Activated T-cell treated with anti-CD3 and anti-CD28 coated beads for 48 hours (primary cell): ENCODE data around the gene EDARADD.
"Not testable (repeated sequence)": the region's sequence is repeated elsewhere in the genome, so short reads cannot be mapped to it uniquely, and the experiment has no call there.

Experiments used
- DNase-seq: peaks from one replicate; pipeline ENCODE4 v3.0.0-alpha.2; 2020; ENCODE audit warnings: low read depth

Gene EDARADD

DNA sequence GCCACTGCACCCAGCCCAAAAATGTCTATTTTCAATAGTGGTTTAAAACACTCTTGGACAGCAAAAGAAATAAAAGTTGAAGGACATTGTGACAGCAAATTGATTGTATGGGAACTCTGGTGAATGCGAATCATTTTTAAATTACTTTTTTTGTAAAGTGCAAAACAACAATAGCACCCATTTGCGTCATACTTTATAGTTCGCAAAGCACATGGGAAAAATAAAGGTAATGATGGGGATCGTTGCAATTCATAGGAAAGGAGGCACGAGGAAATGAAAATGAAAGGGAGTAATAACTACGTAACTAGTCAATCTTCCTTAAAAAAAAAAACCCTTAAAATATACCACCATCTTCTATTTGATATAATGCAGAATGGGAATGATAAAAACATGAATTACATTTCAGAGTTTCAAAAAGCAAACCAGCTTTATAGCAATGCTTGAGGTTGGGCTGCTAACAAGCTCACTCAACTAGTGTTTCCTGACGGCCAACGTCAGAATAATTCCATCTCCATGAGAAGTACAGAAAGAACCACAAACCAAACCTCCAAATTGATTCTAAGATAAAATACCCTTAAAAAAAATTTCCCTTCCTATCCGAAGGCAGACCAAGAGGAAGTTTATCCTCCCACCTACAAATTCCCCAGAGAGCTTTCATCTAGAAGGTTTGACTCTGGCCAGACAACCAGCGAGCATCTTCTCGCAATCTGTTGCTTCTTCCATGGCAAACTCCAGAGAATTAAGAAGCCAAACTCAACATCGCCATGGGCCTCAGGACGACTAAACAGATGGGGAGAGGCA is at the start of gene EDARADD:
Gene EDARADD (plus strand): TSS at position 606 of the 801 bp plus-strand sequence. CDS start 159 bp downstream, at position 765.
- no peak for DNase-seq

DNA sequence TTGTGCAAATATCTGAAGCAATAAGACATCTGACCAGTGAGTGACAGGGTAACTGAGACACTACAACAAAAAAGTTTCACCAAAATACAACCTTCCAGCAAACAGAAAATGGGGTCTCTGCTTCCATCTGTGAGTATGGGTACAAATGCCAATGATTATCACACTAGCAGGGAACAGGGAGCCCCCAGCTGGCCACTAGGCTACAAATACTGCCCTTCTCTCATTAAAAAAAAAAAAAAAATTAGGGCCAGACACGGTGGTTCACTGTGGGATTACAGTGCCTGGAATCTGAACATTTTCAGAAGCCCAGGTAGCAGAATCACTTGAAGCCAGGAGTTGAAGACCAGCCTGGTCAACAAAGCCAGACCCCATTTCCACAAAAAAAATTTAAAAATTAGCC is 48.4 kb upstream of the EDARADD start:
- no peak for DNase-seq

DNA sequence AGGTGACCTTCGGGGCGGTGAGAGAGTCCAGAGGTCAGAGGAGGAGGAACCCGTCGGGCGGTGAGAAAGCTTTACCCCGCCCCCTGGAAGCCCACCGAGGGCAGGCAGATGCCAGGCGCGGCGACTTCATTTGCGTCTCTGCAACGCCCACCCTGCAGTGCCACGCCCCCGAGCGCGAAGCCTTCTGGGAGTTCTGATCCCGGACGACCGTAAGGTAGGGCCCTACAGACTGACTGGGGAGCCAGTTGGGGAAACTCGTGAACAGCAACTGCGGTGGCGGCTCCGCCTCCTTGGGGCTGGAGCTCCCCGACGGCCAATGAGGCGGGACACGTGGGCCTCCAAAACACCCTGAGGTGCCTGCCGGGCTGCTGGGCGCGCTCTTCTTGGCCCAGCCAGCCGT is 46.0 kb upstream of the EDARADD start:
- no peak for DNase-seq

DNA sequence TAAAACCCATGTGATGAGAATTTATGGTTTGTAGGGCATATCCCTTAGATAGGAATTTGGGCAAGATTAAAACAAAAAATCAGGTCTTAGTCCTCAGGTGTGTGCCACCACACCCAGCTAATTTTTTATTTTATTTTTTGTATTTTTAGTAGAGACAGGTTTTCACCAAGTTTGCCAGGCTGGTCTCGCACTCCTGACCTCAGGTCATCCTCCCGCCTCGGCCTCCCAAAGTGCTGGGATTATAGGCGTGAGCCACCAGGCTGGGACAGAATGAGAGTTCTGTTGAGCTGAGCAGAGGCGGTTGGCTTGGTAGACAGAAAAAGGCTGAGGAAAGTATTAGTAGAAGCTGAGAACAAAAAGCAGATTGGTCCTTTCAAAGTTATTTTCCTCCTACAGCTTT is 43.8 kb upstream of the EDARADD start:
- no peak for DNase-seq

DNA sequence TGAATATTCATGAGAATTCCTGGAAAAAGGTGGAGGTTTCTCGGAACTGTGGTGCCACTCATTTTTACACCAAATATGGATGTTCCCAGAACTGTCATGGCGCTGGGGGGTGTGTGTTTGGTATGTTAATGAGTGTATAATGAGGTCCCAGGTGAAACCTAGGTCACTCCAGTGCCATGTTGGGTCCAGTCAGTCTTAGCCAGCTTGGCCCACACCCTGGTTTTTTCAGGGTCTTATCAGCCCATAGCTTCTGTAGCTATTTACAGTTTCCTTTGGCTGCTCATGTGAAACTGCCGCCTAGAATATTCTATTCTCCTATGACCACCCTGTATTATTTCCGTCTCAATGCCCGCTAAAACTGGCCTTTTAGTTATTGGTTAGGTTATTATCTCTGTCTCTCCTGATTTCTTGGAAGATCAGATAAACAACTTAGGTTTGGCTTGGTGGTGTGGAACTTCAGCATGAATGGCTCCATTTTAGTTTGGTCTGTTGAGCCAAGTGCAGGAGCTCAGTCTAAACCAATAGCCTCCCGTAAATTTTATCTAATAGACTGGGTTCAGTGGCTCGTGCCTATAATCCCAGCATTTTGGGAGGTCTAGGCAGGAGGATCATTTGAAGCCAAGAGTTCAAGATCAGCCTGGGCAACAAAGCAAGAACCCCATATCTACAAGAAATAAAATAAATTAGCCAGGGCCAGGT is 42.1 kb upstream of the EDARADD start:
- DNase-seq, result no peak

DNA sequence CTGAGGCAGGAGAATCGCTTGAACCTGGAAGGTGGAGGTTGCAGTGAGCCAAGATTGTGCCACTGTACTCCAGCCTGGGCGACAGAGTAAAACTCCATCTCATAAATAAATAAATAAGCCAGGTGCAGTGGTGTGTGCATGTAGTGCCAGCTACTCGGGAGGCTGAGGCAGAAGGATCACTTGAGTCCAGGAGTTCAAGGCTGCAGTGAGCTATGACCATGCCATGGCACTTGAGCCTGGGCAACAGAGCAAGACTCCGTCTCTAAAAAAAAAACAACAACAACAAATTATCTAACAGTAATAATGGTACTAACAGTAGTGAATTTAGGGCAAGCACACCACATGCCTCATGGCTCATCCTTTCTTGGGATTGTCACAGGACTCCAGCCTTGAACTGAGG is 41.3 kb upstream of the EDARADD start:
- DNase-seq, result not testable (repeated sequence)

DNA sequence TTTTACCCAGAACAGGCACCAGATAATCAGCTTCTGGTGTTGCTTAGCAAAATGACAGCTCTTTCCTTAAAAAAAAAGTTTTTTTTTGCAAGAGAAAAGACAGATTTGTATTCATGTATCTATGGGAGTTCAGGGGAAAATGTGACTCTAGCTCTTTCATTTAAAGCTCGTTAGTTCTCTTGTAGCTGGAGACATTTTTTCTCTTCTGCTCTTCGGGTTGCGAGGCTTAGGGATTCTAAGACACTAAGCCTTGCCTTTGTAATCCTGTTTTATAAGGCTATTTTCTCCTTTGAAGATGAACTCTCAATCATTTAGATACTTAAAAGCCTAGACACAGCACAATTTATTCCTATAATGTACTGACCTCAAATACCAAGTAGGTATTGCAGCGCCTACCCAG is 40.3 kb upstream of the EDARADD start:
- no peak for DNase-seq

DNA sequence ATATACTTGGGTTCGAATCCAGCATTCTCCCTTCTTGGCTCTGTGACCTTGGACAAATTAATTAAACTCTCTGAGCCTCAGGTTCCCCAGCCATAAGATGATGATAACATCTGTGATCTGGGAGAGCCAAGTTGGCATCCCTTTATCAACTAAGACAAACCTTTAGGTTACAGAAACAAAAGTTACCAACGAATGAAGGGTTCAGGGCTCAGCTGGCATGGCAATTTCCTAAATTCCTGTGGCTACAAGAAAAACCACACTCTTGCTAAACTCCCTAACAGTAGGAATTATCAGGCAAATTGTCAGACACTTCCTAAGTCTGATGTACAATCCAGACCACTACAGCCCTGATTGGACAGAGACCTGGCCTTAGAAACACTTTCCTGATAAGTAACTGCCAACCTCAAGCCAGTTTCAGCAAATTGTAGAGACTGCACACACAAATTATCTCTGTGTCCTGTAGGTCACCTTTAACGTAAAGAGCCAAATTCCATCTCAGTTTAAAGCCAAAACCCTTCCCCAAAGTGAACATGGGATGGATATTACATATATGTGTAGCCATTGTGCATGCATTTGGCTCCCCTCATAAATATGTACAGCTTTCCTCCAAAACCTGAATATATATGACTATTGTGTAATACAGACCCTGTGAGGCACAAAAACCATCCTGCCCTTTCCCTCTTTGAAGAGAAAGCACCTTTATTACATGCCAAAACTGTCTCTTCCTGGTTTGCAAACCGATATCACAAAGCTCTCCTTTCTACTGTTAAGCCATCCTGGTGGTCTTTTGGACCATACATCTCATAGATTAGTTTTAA is 39.5 kb upstream of the EDARADD start:
- no peak for DNase-seq

DNA sequence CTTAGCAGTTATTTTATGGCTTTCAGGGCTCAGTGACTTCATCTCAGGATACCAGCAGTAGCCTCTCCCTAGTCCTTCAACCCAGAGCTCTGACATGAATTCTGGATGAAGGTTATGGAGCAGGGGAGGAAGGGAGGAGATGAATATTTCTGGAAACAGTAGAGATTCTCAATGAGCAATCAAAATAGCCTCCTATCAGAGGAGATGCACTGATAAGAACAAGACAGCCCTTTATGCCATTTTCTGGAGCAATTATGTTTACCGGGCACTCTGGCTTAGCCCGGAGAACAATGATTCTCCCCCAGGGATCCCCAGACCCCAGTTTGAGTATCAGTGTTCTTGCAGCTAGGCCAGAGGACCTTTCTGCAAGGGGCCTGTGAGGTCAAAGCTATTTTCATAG is 37.9 kb upstream of the EDARADD start:
- no peak for DNase-seq

DNA sequence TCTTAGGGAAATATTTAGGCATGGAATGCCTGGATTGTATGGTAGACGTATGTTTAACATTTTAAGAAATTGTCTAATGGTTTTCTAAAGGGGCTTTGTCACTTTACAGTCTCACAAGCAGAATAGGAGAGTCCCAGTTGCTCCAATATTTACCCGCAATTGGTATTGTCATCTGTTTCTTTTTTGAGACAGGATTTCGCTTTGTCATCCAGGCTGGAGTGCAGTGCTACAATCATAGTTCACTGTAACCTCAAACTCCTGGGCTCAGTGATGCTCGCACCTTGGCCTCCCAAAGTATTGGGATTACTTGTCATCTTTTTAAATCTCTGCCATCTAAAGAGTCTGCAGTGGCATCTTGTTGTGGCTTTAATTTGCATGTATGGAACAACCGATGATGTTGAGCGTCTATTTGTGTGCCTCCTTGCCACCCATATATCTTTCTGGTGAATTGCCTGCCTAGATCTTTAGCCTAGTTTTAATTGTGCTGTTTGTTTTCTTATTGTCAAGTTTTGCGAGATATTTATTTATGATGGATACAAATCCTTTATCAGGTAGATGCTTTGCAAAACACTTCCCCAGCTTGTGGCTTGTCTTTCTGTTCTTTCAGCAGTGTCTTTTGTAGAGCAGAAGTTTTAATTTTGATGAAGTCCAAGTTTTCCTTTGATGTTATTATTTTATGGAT is 32.0 kb upstream of the EDARADD start:
- no peak for DNase-seq

DNA sequence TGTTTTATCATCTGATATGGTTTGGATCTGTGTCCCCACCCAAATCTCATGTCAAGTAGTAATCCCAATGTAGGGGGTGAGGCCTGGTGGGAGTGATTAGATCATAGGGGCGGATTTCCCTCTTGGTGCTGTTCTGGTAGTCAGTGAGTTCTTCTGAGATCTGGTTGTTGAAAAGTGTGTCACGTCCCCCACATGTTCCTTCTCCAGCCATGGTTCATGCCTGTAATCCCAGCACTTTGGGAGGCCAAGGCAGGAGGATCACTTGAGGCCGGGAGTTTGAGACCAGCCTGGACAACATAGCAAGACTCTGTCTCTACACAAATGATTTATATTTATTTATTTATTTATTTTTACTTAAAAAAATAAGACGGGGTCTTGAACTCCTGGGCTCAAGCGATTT is 30.8 kb upstream of the EDARADD start:
- no peak for DNase-seq

DNA sequence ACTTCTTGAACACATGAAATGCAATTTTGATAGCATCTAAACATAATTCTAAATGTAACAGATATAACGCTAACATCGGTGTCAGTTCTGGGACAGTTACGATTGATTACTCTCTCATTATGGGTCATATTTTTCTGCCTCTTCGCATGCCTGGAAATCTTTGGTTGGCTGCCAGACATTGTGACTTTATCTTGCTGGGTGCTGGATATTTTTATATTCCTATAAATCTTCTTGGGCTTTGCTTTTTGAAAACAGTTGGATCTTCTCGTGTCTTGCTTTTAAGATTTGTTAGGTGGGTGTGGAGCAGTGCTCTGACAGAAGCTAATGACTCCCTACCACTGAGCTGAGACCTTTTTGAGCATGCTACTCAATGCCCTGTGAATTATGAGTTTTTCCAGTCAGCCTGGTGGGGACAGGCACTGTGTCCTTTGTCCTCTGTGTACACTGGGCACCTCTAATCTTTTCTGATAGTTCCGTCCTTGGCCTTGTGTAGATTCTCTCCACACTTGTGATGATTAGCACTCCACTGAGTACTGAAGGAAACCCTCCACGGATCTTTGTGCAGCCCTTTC is 28.0 kb upstream of the EDARADD start:
- no peak for DNase-seq

DNA sequence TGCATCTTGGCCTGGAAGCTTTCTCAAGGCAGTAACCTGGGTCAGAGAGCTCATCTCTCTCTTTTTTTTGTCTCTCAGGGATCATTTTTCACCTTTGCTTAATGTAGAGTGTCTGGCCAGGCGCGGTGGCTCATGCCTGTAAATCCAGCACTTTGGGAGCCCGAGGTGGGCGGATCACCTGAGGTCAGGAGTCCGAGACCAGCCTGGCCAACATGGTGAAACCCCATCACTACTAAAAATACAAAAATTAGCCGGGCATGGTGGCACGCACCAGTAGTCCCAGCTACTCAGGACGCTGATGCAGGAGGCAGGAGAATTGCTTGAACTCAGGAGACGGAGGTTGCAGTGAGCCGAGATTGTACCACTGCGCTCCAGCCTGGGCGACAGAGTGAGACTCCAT is 27.4 kb upstream of the EDARADD start:
- DNase-seq, result not testable (repeated sequence)

DNA sequence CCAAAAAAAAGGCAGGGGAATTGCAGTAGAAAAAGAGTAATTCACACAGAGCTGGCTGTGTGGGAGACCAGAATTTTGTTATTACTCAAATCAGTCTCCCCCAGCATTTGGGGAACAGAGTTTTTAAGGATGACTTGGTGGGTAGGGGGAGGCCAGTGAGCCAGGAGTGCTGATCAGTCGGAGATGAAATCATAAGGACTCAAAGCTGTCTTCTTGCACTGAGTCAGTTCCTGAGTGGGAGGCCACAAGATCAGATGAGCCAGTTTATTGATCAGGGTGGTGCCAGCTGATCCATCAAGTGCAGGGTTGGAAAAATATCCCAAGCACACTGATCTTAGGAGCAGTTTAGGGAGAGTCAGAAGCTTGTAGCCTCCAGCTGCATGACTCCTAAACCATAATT is 23.7 kb upstream of the EDARADD start:
- DNase-seq, result no peak

DNA sequence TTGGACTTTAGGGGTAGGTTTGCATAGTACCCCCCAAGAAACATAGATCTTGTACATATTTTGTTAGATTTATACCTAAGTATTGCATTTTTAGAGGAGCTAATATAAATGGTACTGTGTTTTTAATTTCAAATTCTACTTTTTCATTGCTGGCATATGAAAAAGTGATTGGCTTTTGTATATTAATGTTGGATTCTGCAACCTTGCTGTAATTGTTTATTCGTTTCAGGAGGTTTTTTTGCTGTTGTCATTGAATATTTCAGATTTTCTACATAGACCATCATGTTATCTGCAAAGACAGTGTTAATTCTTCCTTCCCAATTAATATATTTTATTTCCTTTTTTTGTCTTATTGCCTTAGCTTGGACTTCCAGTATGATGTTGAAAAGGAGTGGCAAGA is 23.0 kb upstream of the EDARADD start:
- DNase-seq, result no peak

DNA sequence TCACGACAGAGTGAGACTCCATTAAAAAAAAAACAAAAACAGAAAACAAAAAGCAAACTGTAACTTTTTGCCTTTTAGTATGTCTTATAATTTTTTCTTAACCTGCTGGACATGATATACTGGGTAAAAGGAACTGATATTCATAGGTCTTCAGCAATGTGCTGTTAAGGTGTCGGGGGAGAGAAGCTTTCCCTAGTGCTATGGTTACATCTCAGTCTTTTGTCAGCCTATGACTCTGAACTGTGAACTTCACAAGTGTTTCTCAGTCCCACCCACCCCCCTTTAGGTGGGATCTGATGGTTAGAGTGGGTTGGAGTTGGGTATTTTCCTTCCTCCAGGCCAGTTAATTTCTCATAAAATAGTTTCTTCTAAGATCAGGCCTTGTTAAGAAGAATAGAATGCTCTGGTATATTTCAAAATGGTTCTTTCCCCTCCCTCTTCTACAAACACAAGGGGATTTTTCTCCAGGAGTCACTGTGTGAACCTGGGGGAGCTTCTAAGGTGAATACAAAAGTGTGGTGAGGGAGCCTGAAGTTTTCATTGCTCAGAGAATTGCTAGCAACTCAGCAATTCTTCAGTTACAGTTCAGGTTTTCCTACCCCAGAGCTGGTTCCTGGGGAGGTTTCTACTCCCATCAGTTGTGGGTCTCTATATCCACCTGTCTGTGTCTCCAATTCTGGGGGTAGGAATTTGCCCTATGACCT is 16.1 kb upstream of the EDARADD start:
- no peak for DNase-seq

DNA sequence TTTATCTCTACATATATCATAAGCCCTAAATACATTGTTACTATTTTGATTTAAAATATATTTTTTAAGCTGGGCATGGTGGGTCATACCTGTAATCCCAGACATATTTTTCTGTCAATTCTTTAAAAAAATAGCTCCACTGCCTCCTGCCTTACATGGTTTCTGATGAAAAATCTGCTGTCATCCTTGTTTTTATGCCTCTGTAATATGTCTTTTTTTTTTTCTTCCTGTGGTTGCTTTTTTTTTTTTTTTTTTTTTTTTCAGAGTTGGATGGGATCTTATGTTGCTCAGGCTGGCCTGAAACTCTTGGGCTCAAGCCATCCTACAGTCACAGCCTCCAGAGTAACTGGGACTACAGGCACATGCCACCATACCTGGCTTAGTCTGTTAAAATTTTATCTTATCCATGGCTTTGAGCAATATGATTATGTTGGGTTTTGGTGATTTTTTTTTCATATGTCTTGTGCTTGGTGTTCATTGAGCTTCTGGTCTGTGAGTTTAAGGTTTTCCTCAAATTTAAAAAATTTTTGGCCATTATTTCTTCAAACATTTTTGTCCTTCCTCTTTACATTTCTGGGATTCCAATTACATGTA is 12.4 kb upstream of the EDARADD start:
- no peak for DNase-seq

DNA sequence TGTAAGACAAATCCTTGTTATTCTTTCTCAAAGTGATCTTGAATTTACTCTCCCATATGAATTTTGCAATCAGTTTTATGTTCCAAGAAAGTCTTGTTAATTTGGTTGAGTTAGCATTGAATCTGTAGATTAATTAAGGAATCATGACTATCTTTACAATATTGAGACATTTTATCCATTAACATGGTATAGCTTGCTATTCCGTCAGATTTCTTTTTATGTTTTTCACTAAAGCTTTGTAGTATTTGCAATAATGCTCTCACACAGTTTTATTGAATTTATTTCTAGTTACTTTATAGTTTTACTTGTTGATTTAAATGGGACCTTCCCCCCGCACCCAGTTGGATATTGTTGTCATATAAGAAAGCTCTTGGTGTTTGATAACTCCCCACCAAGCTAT is 5.8 kb upstream of the EDARADD start:
- no peak for DNase-seq

DNA sequence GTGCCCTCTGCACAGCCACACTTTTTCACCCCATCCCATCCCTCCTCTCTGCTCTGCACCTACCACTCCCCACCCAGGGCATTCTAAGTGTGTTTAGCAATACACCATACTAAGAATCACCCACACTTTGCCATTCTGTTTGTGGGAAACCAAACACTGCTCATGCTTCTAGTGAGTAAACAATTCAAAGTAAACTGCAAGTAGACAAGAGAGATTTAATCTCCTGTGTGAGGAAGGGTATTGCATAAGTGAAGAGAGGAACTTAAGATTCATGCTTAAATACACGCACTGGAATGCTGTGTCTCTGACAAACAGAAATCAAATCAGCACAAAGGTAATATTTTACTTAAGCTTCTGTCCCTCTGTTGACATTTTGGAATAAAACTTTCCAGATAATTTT is 4.8 kb upstream of the EDARADD start:
- no peak for DNase-seq

DNA sequence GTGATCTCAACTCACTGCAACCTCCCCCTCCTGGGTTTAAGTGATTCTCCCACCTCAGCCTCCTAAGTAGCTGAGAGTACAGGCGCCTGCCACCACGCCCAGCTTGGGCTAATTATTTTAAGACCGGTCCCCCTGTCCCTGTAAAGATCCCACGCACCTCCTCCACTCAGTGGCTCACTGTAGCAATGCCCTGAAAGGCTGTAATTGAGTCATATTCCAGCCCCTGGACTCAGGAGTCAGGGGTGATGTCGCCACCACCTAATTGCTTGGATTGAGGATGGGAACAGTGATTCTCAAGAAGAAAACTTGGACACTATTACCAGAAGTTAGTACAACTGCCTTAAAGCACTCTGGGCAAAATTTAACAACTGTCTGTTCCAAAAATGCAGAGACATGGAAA is 3.1 kb upstream of the EDARADD start:
- DNase-seq, result no peak

DNA sequence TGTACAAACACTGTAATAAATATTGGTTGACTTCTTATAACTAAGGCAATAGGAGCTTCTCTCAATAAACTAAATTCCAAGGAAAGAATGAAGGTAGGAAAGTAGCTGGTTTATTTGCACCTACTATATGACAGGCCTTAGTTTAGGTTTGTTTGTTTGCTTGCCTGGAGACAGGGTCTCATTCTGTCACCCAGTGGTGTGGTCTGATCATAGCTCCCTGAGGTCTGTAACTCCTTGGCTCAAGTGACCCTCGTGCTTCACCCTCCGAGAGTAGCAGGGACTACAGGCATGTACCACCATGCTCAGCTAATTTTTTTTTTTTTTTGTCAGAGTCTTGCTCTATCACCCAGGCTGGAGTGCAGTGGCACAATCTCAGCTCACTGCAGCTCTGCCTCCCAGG is 1.9 kb upstream of the EDARADD start:
- no peak for DNase-seq
